Skin epidermis (tissue), 12 donors: Measurements from ENCODE around the gene PSMG3.
A peak's percentile ranks its signal among the peaks of the same experiment; 100 is the strongest.

Source experiments
- H3K27ac ChIP-seq, 21 experiments: fragments of 200-600 bp; sonication (generic) in 11 of 21; one replicate each; pipeline ENCODE4 v1.5.0; 2020; ENCODE audit warnings: mild to moderate bottlenecking in 3 of 21, inconsistent platforms in 2 of 21, moderate library complexity in 2 of 21
- H3K4me3 ChIP-seq, 7 experiments: fragments of 200-600 bp; sonication (generic) in 2 of 7; one replicate each; pipeline ENCODE4 v1.5.0; 2020; ENCODE audit warnings: inconsistent platforms in 2 of 7, mild to moderate bottlenecking in 2 of 7, moderate library complexity in 1 of 7

PSMG3 gene

GRCh38 chr7:1538544-1539180 lies 31.2 kb downstream of the PSMG3 start:
- H3K27ac ChIP-seq = peak overlapping the region in 13 of 21 experiments; percentile 1 to 98 (median 88)
- H3K4me3 ChIP-seq = peak overlapping the region in 1 of 7 experiments; percentile 41

DNA sequence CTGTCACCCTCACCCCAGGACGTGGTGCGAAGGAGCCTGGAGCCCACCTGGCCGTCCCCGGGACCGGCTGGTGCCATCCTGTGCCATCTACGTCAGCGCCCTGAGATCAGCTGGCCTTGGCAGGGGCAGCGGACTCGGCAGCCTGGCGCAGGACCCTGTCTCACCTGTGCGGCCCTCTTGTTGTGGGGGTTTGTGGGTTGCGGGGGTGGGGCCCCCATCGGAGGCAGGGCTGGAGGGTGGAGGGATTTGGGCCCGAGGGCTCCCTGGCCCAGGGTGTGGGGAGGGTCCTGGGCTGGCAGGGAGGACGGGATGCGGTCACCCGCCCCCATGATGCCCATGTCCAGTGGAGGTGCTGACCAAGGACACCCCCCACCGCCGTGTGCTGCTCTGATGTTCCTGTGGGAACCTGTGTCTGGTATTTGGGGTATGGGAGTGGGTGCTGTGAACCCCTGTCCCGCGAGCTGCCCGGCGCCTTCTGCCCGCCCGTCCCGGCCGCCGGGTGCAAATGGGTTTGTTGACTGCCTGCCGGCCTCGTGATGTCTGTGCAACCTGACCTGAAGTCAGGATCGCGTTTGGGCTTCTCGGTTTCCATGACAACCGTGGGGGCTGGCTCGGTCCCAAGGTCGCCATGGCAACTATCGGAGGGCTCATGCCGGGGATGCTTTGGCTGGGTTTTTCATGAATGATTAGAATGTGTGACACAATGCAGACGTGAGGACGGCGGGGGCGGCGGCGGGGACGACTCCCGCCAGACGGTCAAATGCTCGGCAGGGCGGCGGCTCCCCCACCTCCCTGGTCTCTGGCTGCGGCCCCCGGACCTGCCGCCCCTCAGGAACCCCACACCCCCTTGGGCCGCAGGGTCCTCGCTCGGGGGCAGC lies 32.1 kb downstream of the PSMG3 start:
- Histone ChIP-seq H3K27ac (peak overlapping the region in 20 of 21 experiments; percentile 65 to 98 (median 87)), H3K4me3 (peak overlapping the region; percentile 20 to 47 (median 30))

- Histone ChIP-seq H3K27ac (peak overlapping the region in 20 of 21 experiments; percentile 65 to 98 (median 87)), H3K4me3 (peak overlapping the region; percentile 20 to 47 (median 30))
These were observed 32.9 kb downstream of the PSMG3 start for GRCh38 chr7:1536743-1537534.

DNA sequence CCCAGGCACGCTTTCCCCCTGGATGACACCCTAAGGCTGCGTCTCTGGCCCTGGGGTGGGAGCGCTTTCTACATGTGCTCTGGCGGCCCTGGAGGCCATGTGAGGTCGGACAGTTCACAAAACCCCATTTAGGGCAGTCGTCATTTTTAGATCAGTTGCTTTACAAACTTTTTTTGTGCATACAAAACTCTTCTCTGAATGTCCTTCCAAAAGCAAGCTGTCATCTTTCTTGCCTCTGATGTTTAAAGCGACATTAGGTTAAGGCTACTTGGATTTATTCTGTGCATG lies 33.4 kb downstream of the PSMG3 start:
- peak overlapping the region in 2 of 7 experiments; percentile 45 to 47 for H3K4me3 ChIP-seq
- H3K27ac ChIP-seq = peak overlapping the region in 19 of 21 experiments; percentile 71 to 98 (median 87)

GRCh38 chr7:1535701-1536454 lies 34.0 kb downstream of the PSMG3 start:
- Histone ChIP-seq H3K27ac (peak overlapping the region in 14 of 21 experiments; percentile 53 to 98 (median 90)), H3K4me3 (no peak overlapping the region)

DNA sequence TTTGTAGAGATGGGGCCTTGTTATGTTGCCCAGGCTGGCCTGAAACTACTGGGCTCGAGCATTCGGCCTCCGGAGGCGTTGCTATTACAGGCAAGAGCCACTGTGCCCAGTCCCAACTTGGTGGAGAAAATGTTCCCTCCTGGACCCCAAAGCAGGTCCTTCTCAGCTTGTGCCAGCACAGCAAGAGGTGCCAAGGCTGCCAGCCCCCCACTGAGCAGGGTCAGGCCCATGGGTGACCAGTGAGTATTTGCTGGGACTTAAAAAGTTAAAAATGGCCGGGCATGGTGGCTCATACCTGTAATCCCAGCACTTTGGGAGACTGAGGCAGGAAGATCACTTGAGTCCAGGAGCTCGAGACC lies 34.8 kb downstream of the PSMG3 start:
- Histone ChIP-seq H3K4me3 (no peak overlapping the region), H3K27ac (peak overlapping the region in 3 of 21 experiments; percentile 28 to 96 (median 94))

DNA sequence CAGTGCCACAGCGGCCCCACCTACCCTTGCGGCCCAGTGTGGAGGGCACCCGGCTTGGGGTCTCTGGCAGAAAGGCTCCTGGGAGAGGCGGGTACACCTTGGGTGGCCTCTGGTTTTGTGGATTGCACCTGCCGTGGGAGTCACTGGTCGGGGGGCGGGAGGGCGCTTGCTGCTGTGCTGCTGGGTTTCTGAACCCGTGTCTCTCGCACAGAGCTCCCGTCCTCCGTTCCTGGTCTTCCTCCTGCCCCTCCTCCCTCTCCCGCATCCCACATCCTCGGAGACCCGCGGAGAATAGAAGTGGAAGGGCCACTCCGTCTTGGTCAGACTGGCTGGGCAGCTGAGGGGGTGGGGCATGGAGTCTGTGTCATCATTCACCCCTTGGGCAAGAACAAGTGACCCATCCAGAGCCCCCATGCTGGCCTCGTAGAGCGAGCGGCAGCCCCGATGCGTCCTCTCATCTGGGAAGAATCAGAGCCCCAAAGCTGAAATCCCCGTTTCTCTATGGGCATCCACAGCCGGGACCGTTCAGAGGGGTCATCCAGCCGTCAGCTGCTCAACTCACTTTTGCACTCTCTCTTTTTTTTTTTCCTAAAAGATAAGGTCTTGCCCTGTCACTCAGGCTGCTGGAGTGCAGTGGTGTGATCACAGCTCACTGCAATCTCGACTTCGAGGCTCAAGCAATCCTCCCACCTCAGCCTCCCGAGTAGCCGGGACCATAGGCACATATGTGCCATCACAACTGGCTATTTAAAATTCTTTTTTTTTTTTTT lies 35.3 kb downstream of the PSMG3 start:
- Histone ChIP-seq H3K4me3 (no peak overlapping the region), H3K27ac (peak overlapping the region in 16 of 21 experiments; percentile 17 to 98 (median 90))

GRCh38 chr7:1533547-1534329 lies 36.1 kb downstream of the PSMG3 start:
- peak overlapping the region in 6 of 7 experiments; percentile 57 to 76 (median 60) for H3K4me3 ChIP-seq
- peak overlapping the region in 20 of 21 experiments; percentile 58 to 98 (median 90) for H3K27ac ChIP-seq

DNA sequence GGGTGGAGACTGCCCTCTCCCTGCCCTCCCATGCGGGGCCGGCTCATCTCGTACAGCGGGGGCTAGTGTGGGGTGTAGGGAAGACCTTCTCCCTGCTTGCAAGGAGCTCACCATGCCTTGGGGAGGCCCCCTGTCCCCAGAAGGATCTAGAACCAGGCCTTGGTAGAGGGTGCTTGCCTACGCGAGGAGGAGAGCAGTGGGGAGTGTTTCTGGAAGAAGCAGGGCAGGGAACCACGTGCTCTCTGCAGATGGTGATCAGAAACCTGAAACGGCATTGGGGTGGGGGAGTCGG lies 36.6 kb downstream of the PSMG3 start:
- peak overlapping the region; percentile 50 to 76 (median 60) for H3K4me3 ChIP-seq
- peak overlapping the region in 20 of 21 experiments; percentile 58 to 98 (median 90) for H3K27ac ChIP-seq

DNA sequence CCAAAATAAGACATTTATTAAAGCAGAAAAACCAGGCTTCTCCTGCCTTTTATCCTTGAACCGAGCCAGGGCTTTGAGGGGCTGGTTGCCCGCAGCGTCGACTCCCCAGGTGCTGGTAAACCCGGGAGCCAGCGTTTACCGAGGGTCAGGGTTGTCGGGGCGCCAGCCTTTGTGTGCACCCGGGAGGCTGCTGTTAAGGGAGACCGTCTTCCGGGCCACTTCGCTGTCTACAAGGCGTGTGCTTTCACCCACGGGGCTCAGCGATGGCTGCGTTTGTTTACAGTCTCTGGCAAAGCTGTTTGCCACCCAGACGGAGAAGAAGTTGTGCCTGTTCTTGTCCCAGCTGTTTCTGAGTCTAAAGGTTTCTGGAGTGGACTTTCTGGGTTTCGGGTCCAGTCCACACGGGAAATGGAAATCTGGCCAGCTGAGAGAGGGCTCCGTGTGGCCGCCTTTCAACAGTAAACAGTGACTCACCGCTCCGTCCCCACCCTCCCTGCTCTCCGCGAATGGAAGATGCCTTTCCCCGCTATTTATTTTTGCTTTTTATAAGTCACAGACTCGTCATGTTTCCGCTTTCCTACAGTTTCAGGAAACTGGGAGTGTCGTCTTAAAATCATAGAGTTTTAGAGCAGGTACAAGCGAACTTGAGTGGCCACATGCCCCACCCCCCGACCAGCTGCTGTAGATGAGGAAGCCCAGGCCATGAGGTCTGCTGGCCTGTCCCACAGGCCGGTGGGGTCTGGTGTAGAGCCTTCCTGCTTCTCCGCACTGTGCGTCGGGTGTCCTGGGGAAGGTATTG lies 37.2 kb downstream of the PSMG3 start:
- peak overlapping the region; percentile 50 to 76 (median 60) for H3K4me3 ChIP-seq
- H3K27ac ChIP-seq = peak overlapping the region; percentile 74 to 98 (median 91)

DNA sequence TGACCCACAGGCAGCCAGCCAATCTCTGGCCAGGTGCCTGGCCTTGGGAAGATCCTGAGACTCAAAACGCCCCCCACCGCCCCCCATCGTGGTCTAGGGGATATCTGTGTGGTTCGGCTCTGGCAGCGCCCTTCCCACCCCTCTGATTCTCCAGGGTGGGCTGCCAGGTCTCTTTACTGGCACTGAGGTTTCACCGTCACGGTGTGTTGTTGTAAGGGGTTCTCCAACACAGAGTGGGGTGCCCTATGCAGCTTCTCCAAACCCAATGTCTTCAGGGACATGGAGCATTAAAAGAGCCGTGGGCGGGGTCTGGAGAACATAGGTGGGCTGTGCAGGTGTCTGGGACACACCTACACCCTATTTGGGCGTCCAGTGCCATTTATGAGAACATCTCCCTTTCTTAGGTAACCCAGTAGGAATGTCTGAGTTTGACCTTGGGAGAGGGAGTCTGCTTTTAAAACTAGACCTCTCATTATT lies 37.8 kb downstream of the PSMG3 start:
- H3K4me3 ChIP-seq = peak overlapping the region; percentile 50 to 76 (median 60)
- H3K27ac ChIP-seq = peak overlapping the region; percentile 74 to 98 (median 91)

GRCh38 chr7:1531263-1531978 lies 38.4 kb downstream of the PSMG3 start:
- Histone ChIP-seq H3K4me3 (peak overlapping the region; percentile 50 to 76 (median 60)), H3K27ac (peak overlapping the region; percentile 74 to 98 (median 91))

- Histone ChIP-seq H3K27ac (peak overlapping the region in 20 of 21 experiments; percentile 74 to 98 (median 91)), H3K4me3 (peak overlapping the region; percentile 50 to 76 (median 60))
These were observed 38.9 kb downstream of the PSMG3 start for GRCh38 chr7:1530946-1531262.

GRCh38 chr7:1529383-1530116 lies 40.3 kb downstream of the PSMG3 start:
- H3K27ac ChIP-seq = peak overlapping the region in 2 of 21 experiments; percentile 32 to 98
- H3K4me3 ChIP-seq = no peak overlapping the region

DNA sequence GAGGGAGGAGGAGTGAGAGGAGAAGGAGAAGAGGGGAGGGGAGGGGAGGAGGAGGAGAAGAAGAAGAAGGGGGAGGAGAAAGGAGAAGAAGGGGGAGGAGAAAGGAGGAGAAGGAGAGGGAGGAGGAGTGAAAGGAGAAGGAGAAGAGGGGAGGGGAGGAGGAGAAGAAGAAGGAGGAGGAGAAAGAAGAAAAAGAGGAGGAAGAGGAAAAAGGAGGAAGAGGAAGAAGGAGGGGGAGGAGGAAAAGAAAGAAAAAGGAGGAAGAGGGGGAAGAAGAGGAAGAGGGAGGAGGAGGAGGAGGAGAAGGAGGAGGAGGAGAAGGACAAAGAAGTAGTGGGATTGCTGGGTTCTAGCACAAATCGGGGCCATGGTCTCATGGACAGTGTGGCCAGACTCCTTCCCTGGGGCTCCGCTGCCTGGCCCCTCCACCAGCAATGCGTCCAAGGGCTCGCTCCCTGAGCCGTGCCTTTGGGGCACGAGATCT lies 43.5 kb downstream of the PSMG3 start:
- H3K4me3 ChIP-seq = no peak overlapping the region
- H3K27ac ChIP-seq = no peak overlapping the region

DNA sequence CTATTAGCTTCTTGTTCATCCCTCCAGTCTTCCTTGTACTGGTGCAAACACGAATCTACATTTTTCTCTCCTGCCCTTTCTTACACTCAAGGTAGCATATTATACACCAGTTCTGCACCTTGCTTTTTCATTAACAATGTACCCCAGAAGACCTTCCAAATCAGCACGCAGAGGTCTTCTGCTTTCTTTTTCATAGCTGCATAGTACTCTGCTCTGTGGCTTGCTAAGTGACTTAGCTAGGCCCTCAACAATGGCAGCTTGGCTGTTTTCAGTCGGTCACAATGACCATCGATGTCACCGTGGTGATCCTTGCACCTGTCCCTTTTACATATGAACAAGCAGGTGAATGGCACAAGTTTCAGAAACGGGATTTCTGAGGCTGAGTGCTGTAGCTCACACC lies 44.4 kb downstream of the PSMG3 start:
- no peak overlapping the region for H3K4me3 ChIP-seq
- H3K27ac ChIP-seq = no peak overlapping the region
